GM06990 (cell line): ENCODE results near the gene ANO10.
A peak's percentile ranks its signal among the peaks of the same experiment; 100 is the strongest.
"Not testable (repeated sequence)": the region's sequence is repeated elsewhere in the genome, so short reads cannot be mapped to it uniquely, and the experiment has no call there.

Experiments used
- DNase-seq: peaks from one replicate; pipeline ENCODE4 v3.0.0-alpha.2; 2011; ENCODE audit not compliant: insufficient read length; ENCODE audit errors: extremely low read depth
- H3K27me3 ChIP-seq: replicated peaks from 2 replicates; pipeline ENCODE4 v1.6.0; 2011; ENCODE audit warnings: low read length; ENCODE audit not compliant: control insufficient read depth, insufficient read depth
- H3K36me3 ChIP-seq: 2 replicates; pipeline ENCODE4 v1.5.1; 2011; ENCODE audit warnings: low read length; ENCODE audit not compliant: control insufficient read depth, insufficient read depth
- H3K4me3 ChIP-seq: replicated peaks from 2 replicates; pipeline ENCODE4 v1.5.1; 2011; ENCODE audit warnings: low read depth, mild to moderate bottlenecking, control low read depth, low read length
- CTCF ChIP-seq: IDR thresholded peaks from 2 replicates; pipeline ENCODE4 v1.5.1; 2011; ENCODE audit warnings: low read length, control low read depth, mild to moderate bottlenecking, inconsistent platforms; ENCODE audit not compliant: insufficient read depth, poor library complexity, severe bottlenecking

Gene ANO10

GRCh38 chr3:43544277-43544676, 77.5 kb downstream of the ANO10 start:
- peak; percentile 19 for DNase-seq
- not testable (repeated sequence) for H3K4me3 ChIP-seq, H3K36me3 ChIP-seq, H3K27me3 ChIP-seq
- TF ChIP-seq CTCF, result peak; percentile 36

- DNase-seq, result no peak
- TF ChIP-seq CTCF, result no peak
- no peaks in the 10 kb centered on the region for H3K36me3 ChIP-seq
- H3K4me3 ChIP-seq, result no peak overlapping the region
- no peaks in the 10 kb centered on the region for H3K27me3 ChIP-seq
These were observed 79.3 kb downstream of the ANO10 start for GRCh38 chr3:43542328-43543043.

- no peak for DNase-seq
- TF ChIP-seq CTCF, result no peak
- H3K4me3 ChIP-seq, result no peak overlapping the region
These were observed 81.2 kb downstream of the ANO10 start for GRCh38 chr3:43540624-43541023.

GRCh38 chr3:43539321-43539720, 82.5 kb downstream of the ANO10 start:
- no peak for TF ChIP-seq CTCF
- Histone ChIP-seq H3K36me3 (no peaks in the 10 kb centered on the region), H3K4me3 (no peak overlapping the region), H3K27me3 (no peaks in the 10 kb centered on the region)
- DNase-seq, result no peak

More at GRCh38 chr3:43540624-43541023, 81.2 kb downstream of the ANO10 start:
- no peaks in the 10 kb centered on the region for H3K27me3 ChIP-seq
- H3K36me3 ChIP-seq, result no peaks in the 10 kb centered on the region

GRCh38 chr3:43537225-43537624, 84.6 kb downstream of the ANO10 start:
- Histone ChIP-seq H3K27me3 (no peaks in the 10 kb centered on the region), H3K36me3 (no peaks in the 10 kb centered on the region), H3K4me3 (no peak overlapping the region)
- no peak for DNase-seq
- no peak for TF ChIP-seq CTCF

GRCh38 chr3:43534675-43535074, 87.1 kb downstream of the ANO10 start:
- H3K4me3 ChIP-seq, result no peak overlapping the region
- DNase-seq, result no peak
- no peak for TF ChIP-seq CTCF

More at GRCh38 chr3:43534675-43535074, 87.1 kb downstream of the ANO10 start:
- no peaks in the 10 kb centered on the region for H3K36me3 ChIP-seq
- H3K27me3 ChIP-seq, result no peaks in the 10 kb centered on the region
